H54 (cell line): ENCODE data around the gene PLS1.

Experiments used
- DNase-seq: peaks from one replicate; pipeline ENCODE4 v3.0.0; 2011; ENCODE audit warnings: low spot score, mixed read lengths; ENCODE audit not compliant: insufficient read length
- FAIRE-seq: peaks from 3 replicates; lab custom pipeline; 2011; peaks lifted over from hg19 to GRCh38; lab: Jason Lieb, UNC
- POLR2A ChIP-seq: IDR thresholded peaks from 2 replicates; pipeline ENCODE4 v1.6.1; 2011; ENCODE audit warnings: low read depth, mild to moderate bottlenecking, low read length

The PLS1 gene

GRCh38 chr3:142636664-142637063, 40.5 kb downstream of the PLS1 start:
- DNase-seq = no peak
- FAIRE-seq = no peak
- no peak for TF ChIP-seq POLR2A

- FAIRE-seq (no peak), DNase-seq (no peak)
- no peak for TF ChIP-seq POLR2A
Measured at GRCh38 chr3:142638291-142638690, 42.1 kb downstream of the PLS1 start.

- no peak for TF ChIP-seq POLR2A
- no peak for FAIRE-seq
Measured at GRCh38 chr3:142641504-142641903, 45.3 kb downstream of the PLS1 start.

GRCh38 chr3:142642956-142643355, 46.8 kb downstream of the PLS1 start:
- FAIRE-seq (no peak), DNase-seq (no peak)
- TF ChIP-seq POLR2A = no peak

More at GRCh38 chr3:142641504-142641903, 45.3 kb downstream of the PLS1 start:
- DNase-seq = no peak

GRCh38 chr3:142644502-142644901, 48.3 kb downstream of the PLS1 start:
- FAIRE-seq (no peak), DNase-seq (no peak)
- no peak for TF ChIP-seq POLR2A

- TF ChIP-seq POLR2A = no peak
- DNase-seq (peak; percentile 53), FAIRE-seq (peak; percentile 91)
Measured at GRCh38 chr3:142645236-142645793, 49.1 kb downstream of the PLS1 start.

GRCh38 chr3:142646020-142646785, 50.0 kb downstream of the PLS1 start:
- FAIRE-seq (no peak), DNase-seq (no peak)

GRCh38 chr3:142647856-142648255, 51.7 kb downstream of the PLS1 start:
- DNase-seq (peak; percentile 9), FAIRE-seq (peak; percentile 87)
- no peak for TF ChIP-seq POLR2A

More at GRCh38 chr3:142646020-142646785, 50.0 kb downstream of the PLS1 start:
- TF ChIP-seq POLR2A = no peak

GRCh38 chr3:142648950-142649349, 52.8 kb downstream of the PLS1 start:
- FAIRE-seq (no peak), DNase-seq (no peak)
- no peak for TF ChIP-seq POLR2A

GRCh38 chr3:142650001-142650693, 54.0 kb downstream of the PLS1 start:
- DNase-seq = no peak
- no peak for TF ChIP-seq POLR2A
- FAIRE-seq = no peak

- FAIRE-seq = no peak
- TF ChIP-seq POLR2A = no peak
- no peak for DNase-seq
Measured at GRCh38 chr3:142651711-142652110, 55.5 kb downstream of the PLS1 start.

GRCh38 chr3:142652826-142653292, 56.7 kb downstream of the PLS1 start:
- no peak for TF ChIP-seq POLR2A
- no peak for DNase-seq

GRCh38 chr3:142656575-142656974, 60.4 kb downstream of the PLS1 start:
- no peak for FAIRE-seq
- no peak for DNase-seq
- no peak for TF ChIP-seq POLR2A

More at GRCh38 chr3:142652826-142653292, 56.7 kb downstream of the PLS1 start:
- FAIRE-seq = no peak

- DNase-seq = no peak
- TF ChIP-seq POLR2A = no peak
- FAIRE-seq = no peak
Measured at GRCh38 chr3:142657033-142657432, 60.8 kb downstream of the PLS1 start.
